H1 (cell line): ENCODE measurements around the gene IL19. TPM values are rescaled to one million over a fixed set of nuclear protein-coding genes. Genes with fewer than 3 reads are reported as not detected.

Experiments
- ATF3 ChIP-seq: IDR thresholded peaks from 2 replicates; pipeline ENCODE4 v1.6.1; 2011; ENCODE audit warnings: low read depth, mild to moderate bottlenecking, low read length; ENCODE audit not compliant: insufficient read depth
- BCL11A ChIP-seq, 2 experiments: IDR thresholded peaks; one replicate each; pipeline ENCODE4 v1.6.1; 2011; ENCODE audit warnings: low read depth in 2 of 2, low read length in 2 of 2, mild to moderate bottlenecking in 2 of 2
- CBX5 ChIP-seq: fragments of 300-800, 300-1000 bp; sonication (generic); IDR thresholded peaks from 2 replicates; pipeline ENCODE4 v1.7.1; 2016; ENCODE audit warnings: antibody characterized with exemption, low read length, low read depth
- CHD1 ChIP-seq: IDR thresholded peaks from 2 replicates; pipeline ENCODE4 v1.6.1; 2012; ENCODE audit warnings: low read depth, low read length, improper control_type of control experiment
- CHD7 ChIP-seq: fragments of 300-600 bp; sonication (generic); IDR thresholded peaks from 2 replicates; pipeline ENCODE4 v1.7.1; 2012; ENCODE audit warnings: low read length, moderate library complexity, mild to moderate bottlenecking, inconsistent platforms; ENCODE audit not compliant: insufficient replicate concordance
- GABPA ChIP-seq: IDR thresholded peaks from 2 replicates; pipeline ENCODE4 v1.6.1; 2011; ENCODE audit warnings: mild to moderate bottlenecking, low read length, moderate library complexity, borderline replicate concordance; ENCODE audit not compliant: insufficient read depth
- KDM4A ChIP-seq: IDR thresholded peaks from one replicate; pipeline ENCODE4 v1.7.1; 2012; ENCODE audit warnings: low read depth, mild to moderate bottlenecking, moderate library complexity, low read length, inconsistent platforms; ENCODE audit not compliant: severe bottlenecking
- PHF8 ChIP-seq: fragments of 200-600 bp; sonication (generic); conservative IDR thresholded peaks from 2 replicates; pipeline ENCODE4 v1.7.1; 2012; ENCODE audit warnings: low read depth, mild to moderate bottlenecking, inconsistent platforms, low read length, moderate library complexity
- TBP ChIP-seq: IDR thresholded peaks from 2 replicates; pipeline ENCODE4 v1.6.1; 2011; ENCODE audit warnings: low read depth, low read length, improper control_type of control experiment
- polyA plus RNA-seq, 7 experiments: library from polyadenylated mRNA; depleted of rRNA in 3 of 7; stranded (reverse) in 5 of 7; unstranded in 2 of 7; fragments of >200 nt in 5 of 7; fragments of 200-250 nt in 2 of 7; gene quantifications; 1 replicate in 5 of 7; 2 replicates in 1 of 7; 4 replicates in 1 of 7; pipeline versions ENCODE4 v1.2.1 to v1.2.3, GENCODE V29; 2011 to 2013; ENCODE audit warnings: missing spikeins in 2 of 7, mixed read lengths in 2 of 7
- total RNA-seq: library from RNA; stranded (reverse); fragmentation: NEBNext Ultra II Directional; extraction: Animal tissue kit (Norgen Biotek cat#: 25700); gene quantifications from 2 replicates; pipeline ENCODE4 v1.2.1, GENCODE V29; 2021

IL19 gene
- total and polyA plus RNA-seq, 2 of the 8 experiments (the other 6 are each of a cell fraction or from before 2014, with no cell fraction given), result not detected

DNA sequence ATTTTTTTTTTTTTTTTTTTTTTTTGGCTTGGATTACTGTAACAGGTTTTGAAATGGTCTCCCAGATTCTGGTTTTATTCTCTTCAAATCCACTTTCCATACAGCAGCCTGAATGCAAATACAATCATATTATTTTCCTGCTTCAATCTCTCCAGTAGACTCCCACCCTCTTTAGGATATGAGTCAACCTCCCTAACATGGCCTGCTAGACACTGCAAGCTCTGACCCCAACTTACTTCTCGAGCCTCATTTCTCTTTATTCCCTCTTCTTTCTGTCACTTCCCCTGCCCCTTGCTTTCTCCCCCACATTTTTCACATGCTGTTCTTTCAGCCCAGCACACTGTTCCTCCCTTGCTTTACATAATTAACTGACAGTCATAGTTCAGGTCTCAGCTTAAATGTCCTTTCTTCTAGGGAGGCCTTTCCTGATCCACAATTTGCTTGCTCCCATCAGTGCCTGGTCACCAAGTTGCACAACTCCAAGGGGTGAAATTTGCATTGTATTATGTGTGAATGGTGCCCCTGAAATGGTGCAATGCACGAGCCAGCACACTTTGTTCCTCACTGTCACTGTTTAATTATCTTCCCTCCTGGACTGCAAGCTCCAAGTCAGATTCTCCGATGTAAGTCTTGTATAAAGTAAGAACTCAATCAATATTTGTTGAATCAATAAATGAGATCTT is 22.1 kb upstream of the IL19 start (continued):
- no peak for TF ChIP-seq CHD7
- TF ChIP-seq KDM4A, result no peak
- no peak for TF ChIP-seq PHF8
- no peak for TF ChIP-seq BCL11A (IDR thresholded peaks at IDR 0.05; ENCODE audit: low read depth in 2 of 2, low read length in 2 of 2)
- TF ChIP-seq CBX5, result no peak
- TF ChIP-seq TBP, result no peak
- no peak for TF ChIP-seq GABPA
- no peak for TF ChIP-seq ATF3
- TF ChIP-seq CHD1, result no peak
